ENCODE results near the gene LNX1. TPM values are rescaled to one million over a fixed set of nuclear protein-coding genes. Genes with fewer than 3 reads are reported as not detected.

LNX1 gene
- total RNA-seq, 1 experiment from 2014 or later: 1.7 TPM

- DNase-seq: no peak
- no CpG with 5 or more reads among the region's 2 CpGs for WGBS (ENCODE audit: extremely low coverage, insufficient read length, low lambda C conversion rate)
These were observed 49.6 kb downstream of the LNX1 start for GRCh38 chr4:53541577-53542206.

More at GRCh38 chr4:53541577-53542206, 49.6 kb downstream of the LNX1 start:
- Histone ChIP-seq H3K4me1 (ENCODE audit: insufficient read depth, low read length) (peaks cover 3% of the 10 kb centered on the region; the same call in 1 of the 2 replicates), H4K91ac (ENCODE audit: insufficient read length, low read depth, low read length) (no peak overlapping the region), H3K79me1 (ENCODE audit: insufficient read depth, low read depth, low read length, poor library complexity, severe bottlenecking) (no peaks in the 10 kb centered on the region), H2BK15ac (ENCODE audit: low read depth, low read length) (no peak overlapping the region), H3K56ac (ENCODE audit: insufficient read length, low read depth, low read length) (no peak overlapping the region), H3K27ac (ENCODE audit: insufficient read length, low read depth, low read length) (no peak overlapping the region), H2AK5ac (ENCODE audit: insufficient read length, low read length) (no peak overlapping the region), H3K79me2 (ENCODE audit: insufficient read depth, low read length) (no peaks in the 10 kb centered on the region), H3T11ph (ENCODE audit: low read length) (no peak overlapping the region), H3K23me2 (ENCODE audit: insufficient read length, low read depth, low read length, poor library complexity, severe bottlenecking) (no peaks in the 10 kb centered on the region), H2AFZ (ENCODE audit: low read length) (no peak overlapping the region), H3K4me2 (ENCODE audit: insufficient read depth, insufficient read length, low read length) (no peak overlapping the region), H2BK20ac (ENCODE audit: low read depth, low read length, poor library complexity, severe bottlenecking) (no peak overlapping the region), H3K9me3 (ENCODE audit: control insufficient read depth, low read depth, low read length) (no peaks in the 10 kb centered on the region), H4K20me1 (ENCODE audit: control insufficient read depth, insufficient read depth, insufficient read length) (no peaks in the 10 kb centered on the region), H3K14ac (ENCODE audit: insufficient read depth, low read length) (no peak overlapping the region), H3K9ac (ENCODE audit: extremely low read depth, insufficient read length, low read length) (no peak overlapping the region), H4K5ac (ENCODE audit: insufficient read length, low read depth, low read length) (no peak overlapping the region), H3K23ac (ENCODE audit: insufficient read length, low read depth, low read length) (no peak overlapping the region), H3K27me3 (ENCODE audit: insufficient read depth, low read length) (no peaks in the 10 kb centered on the region; the same call in 1 of the 2 replicates), H2BK12ac (ENCODE audit: insufficient read length, low read depth, low read length) (no peak overlapping the region), H2BK5ac (ENCODE audit: insufficient read length, low read length) (no peak overlapping the region), H4K8ac (replicated peaks; ENCODE audit: insufficient read length, low read depth, low read length) (no peak overlapping the region), H3K4ac (ENCODE audit: low read depth, low read length) (no peak overlapping the region), H2BK120ac (ENCODE audit: low read depth, low read length, poor library complexity, severe bottlenecking) (no peak overlapping the region), H3K18ac (ENCODE audit: insufficient read length, low read depth, low read length) (no peak overlapping the region)
- Mint-ChIP-seq H3K9me3 (no peaks in the 10 kb centered on the region; a peak in 1 of 5 replicates), H3K27ac (no peak overlapping the region), H3K36me3 (ENCODE audit: insufficient read depth in 1 of 3, low read depth in 3 of 3) (no peaks in the 10 kb centered on the region), H3K4me3 (no peak overlapping the region), H3K4me1 (peaks cover 44 to 60% of the 10 kb centered on the region in 2 experiments), H3K27me3 (ENCODE audit: low read depth) (peaks cover 58% of the 10 kb centered on the region)
- no peak for TF ChIP-seq CTCF (conservative IDR thresholded peaks at IDR 0.05)
